GM12878 (cell line): ENCODE results near the gene TMEM167B.

ENCODE experiments used
- CREB1 ChIP-seq: IDR thresholded peaks from 2 replicates; pipeline ENCODE4 v1.6.1; 2012; ENCODE audit warnings: low read depth, mild to moderate bottlenecking, inconsistent platforms
- EP300 ChIP-seq, 2 experiments: fragments of 150-350 bp in 1 of 2; IDR thresholded peaks; 2 replicates each; pipeline ENCODE4 v1.6.1; 2011 to 2012; ENCODE audit warnings: low read depth in 2 of 2, low read length in 2 of 2, borderline replicate concordance in 1 of 2, improper control_type of control experiment in 1 of 2, inconsistent platforms in 1 of 2; ENCODE audit not compliant: control insufficient read depth in 1 of 2
- GATAD2B ChIP-seq: fragments of 450-650 bp; conservative IDR thresholded peaks from 2 replicates; pipeline ENCODE4 v1.6.1; 2017; ENCODE audit warnings: low read depth, mild to moderate bottlenecking, moderate library complexity
- MAX ChIP-seq: IDR thresholded peaks from 2 replicates; pipeline ENCODE4 v1.6.1; 2012; ENCODE audit warnings: low read depth, low read length, improper control_type of control experiment
- POLR2A ChIP-seq: IDR thresholded peaks from 2 replicates; pipeline ENCODE4 v1.6.1; 2011; ENCODE audit warnings: low read depth, mild to moderate bottlenecking, low read length
- RCOR1 ChIP-seq: conservative IDR thresholded peaks from 2 replicates; pipeline ENCODE4 v1.6.1; 2012; ENCODE audit warnings: low read depth, low read length, improper control_type of control experiment
- SIN3A ChIP-seq: IDR thresholded peaks from 2 replicates; pipeline ENCODE4 v1.6.1; 2012; ENCODE audit warnings: low read depth, low read length, improper control_type of control experiment
- TBL1XR1 ChIP-seq: IDR thresholded peaks from 2 replicates; pipeline ENCODE4 v1.6.1; 2012; ENCODE audit warnings: low read depth, low read length, improper control_type of control experiment
- ZNF217 ChIP-seq: fragments of 450-650 bp; IDR thresholded peaks from 2 replicates; pipeline ENCODE4 v1.6.1; 2017; ENCODE audit warnings: antibody characterized with exemption, mild to moderate bottlenecking
- ZNF24 ChIP-seq: fragments of 450-650 bp; IDR thresholded peaks from 2 replicates; pipeline ENCODE4 v1.6.1; 2017; ENCODE audit warnings: antibody characterized with exemption, mild to moderate bottlenecking
- TF ChIP-seq, protein P1 (sequence below): IDR thresholded peaks from 2 replicates; pipeline ENCODE4 v1.6.1; 2011; ENCODE audit warnings: borderline replicate concordance, low read depth, mild to moderate bottlenecking, moderate library complexity, low read length; ENCODE audit not compliant: insufficient read depth, poor library complexity, severe bottlenecking
- TF ChIP-seq, protein P2 (sequence below): IDR thresholded peaks from 2 replicates; pipeline ENCODE4 v1.6.1; 2011; ENCODE audit warnings: low read depth, mild to moderate bottlenecking, low read length, moderate library complexity, borderline replicate concordance; ENCODE audit errors: extremely low read depth
- TF ChIP-seq, protein P3 (sequence below), 3 experiments: IDR thresholded peaks in 2 of 3; conservative IDR thresholded peaks in 1 of 3; 2 replicates each; pipeline ENCODE4 v1.5.1; 2011; ENCODE audit warnings: low read depth in 3 of 3, low read length in 3 of 3, mild to moderate bottlenecking in 3 of 3, control low read depth in 2 of 3, moderate library complexity in 2 of 3, inconsistent platforms in 1 of 3, mixed read lengths in 1 of 3; ENCODE audit not compliant: control insufficient read depth in 2 of 3, insufficient read depth in 1 of 3; ENCODE audit errors: extremely low read depth in 1 of 3
- TF ChIP-seq, protein P4 (sequence below): fragments of 450-650 bp; formaldehyde crosslinking; IDR thresholded peaks from 2 replicates; pipeline ENCODE4 v1.5.0; 2022; ENCODE audit warnings: mild to moderate bottlenecking, missing genetic modification characterization

DNA sequence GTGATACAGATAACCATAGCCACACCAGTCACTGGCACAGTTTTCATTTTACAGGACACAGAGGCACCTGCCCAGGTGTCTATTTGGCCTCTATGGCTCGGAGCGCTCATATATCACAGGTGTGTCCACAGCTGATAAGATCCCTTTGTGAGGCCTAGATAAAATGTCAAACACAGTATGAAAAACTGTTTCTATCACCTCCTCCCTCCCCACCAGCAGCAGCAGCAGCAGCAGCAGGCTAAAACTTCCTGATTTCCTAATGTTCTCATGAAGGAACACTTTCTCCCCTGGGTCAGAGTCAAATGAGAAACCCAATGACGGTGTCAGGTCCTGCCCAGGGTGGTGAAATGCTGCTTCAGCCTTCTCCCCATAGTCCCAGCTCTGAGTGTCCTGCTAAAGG lies 47.8 kb downstream of the TMEM167B start:
- TF ChIP-seq POLR2A (no peak), RCOR1 (no peak), CREB1 (no peak), EP300 (IDR thresholded peaks at IDR 0.05; ENCODE audit: borderline replicate concordance in 1 of 2, control insufficient read depth in 1 of 2, low read depth in 2 of 2, low read length in 2 of 2) (no peak), SIN3A (no peak), ZNF24 (no peak), GATAD2B (no peak), TBL1XR1 (no peak), ZNF217 (no peak), MAX (no peak)
- TF ChIP-seq, protein P1, sequence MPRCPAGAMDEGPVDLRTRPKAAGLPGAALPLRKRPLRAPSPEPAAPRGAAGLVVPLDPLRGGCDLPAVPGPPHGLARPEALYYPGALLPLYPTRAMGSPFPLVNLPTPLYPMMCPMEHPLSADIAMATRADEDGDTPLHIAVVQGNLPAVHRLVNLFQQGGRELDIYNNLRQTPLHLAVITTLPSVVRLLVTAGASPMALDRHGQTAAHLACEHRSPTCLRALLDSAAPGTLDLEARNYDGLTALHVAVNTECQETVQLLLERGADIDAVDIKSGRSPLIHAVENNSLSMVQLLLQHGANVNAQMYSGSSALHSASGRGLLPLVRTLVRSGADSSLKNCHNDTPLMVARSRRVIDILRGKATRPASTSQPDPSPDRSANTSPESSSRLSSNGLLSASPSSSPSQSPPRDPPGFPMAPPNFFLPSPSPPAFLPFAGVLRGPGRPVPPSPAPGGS: no peak
- TF ChIP-seq, protein P2, sequence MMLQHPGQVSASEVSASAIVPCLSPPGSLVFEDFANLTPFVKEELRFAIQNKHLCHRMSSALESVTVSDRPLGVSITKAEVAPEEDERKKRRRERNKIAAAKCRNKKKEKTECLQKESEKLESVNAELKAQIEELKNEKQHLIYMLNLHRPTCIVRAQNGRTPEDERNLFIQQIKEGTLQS: no peak
- TF ChIP-seq, protein P3, sequence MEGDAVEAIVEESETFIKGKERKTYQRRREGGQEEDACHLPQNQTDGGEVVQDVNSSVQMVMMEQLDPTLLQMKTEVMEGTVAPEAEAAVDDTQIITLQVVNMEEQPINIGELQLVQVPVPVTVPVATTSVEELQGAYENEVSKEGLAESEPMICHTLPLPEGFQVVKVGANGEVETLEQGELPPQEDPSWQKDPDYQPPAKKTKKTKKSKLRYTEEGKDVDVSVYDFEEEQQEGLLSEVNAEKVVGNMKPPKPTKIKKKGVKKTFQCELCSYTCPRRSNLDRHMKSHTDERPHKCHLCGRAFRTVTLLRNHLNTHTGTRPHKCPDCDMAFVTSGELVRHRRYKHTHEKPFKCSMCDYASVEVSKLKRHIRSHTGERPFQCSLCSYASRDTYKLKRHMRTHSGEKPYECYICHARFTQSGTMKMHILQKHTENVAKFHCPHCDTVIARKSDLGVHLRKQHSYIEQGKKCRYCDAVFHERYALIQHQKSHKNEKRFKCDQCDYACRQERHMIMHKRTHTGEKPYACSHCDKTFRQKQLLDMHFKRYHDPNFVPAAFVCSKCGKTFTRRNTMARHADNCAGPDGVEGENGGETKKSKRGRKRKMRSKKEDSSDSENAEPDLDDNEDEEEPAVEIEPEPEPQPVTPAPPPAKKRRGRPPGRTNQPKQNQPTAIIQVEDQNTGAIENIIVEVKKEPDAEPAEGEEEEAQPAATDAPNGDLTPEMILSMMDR (IDR thresholded peaks at IDR 0.05 in 2 of 3, conservative IDR thresholded peaks at IDR 0.05 in 1 of 3; ENCODE audit: control insufficient read depth in 2 of 3, extremely low read depth in 1 of 3, insufficient read depth in 1 of 3, low read depth in 3 of 3, low read length in 3 of 3): no peak
- TF ChIP-seq, protein P4, sequence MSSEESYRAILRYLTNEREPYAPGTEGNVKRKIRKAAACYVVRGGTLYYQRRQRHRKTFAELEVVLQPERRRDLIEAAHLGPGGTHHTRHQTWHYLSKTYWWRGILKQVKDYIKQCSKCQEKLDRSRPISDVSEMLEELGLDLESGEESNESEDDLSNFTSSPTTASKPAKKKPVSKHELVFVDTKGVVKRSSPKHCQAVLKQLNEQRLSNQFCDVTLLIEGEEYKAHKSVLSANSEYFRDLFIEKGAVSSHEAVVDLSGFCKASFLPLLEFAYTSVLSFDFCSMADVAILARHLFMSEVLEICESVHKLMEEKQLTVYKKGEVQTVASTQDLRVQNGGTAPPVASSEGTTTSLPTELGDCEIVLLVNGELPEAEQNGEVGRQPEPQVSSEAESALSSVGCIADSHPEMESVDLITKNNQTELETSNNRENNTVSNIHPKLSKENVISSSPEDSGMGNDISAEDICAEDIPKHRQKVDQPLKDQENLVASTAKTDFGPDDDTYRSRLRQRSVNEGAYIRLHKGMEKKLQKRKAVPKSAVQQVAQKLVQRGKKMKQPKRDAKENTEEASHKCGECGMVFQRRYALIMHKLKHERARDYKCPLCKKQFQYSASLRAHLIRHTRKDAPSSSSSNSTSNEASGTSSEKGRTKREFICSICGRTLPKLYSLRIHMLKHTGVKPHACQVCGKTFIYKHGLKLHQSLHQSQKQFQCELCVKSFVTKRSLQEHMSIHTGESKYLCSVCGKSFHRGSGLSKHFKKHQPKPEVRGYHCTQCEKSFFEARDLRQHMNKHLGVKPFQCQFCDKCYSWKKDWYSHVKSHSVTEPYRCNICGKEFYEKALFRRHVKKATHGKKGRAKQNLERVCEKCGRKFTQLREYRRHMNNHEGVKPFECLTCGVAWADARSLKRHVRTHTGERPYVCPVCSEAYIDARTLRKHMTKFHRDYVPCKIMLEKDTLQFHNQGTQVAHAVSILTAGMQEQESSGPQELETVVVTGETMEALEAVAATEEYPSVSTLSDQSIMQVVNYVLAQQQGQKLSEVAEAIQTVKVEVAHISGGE (CRISPR knock-in tag): no peak
